Smooth muscle cell of bladder (primary cell): ENCODE results near the gene SERHL2. TPM values are rescaled to one million over a fixed set of nuclear protein-coding genes. Genes with fewer than 3 reads are reported as not detected.

Source experiments
- total RNA-seq: library from RNA; depleted of rRNA; stranded (reverse); fragments of >200 nt; gene quantifications from 2 replicates; pipeline ENCODE4 v1.2.3, GENCODE V29; 2014

SERHL2 gene, protein sequence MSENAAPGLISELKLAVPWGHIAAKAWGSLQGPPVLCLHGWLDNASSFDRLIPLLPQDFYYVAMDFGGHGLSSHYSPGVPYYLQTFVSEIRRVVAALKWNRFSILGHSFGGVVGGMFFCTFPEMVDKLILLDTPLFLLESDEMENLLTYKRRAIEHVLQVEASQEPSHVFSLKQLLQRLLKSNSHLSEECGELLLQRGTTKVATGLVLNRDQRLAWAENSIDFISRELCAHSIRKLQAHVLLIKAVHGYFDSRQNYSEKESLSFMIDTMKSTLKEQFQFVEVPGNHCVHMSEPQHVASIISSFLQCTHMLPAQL
- total RNA-seq: 2.9 and 4.4 TPM in 2 replicates

DNA sequence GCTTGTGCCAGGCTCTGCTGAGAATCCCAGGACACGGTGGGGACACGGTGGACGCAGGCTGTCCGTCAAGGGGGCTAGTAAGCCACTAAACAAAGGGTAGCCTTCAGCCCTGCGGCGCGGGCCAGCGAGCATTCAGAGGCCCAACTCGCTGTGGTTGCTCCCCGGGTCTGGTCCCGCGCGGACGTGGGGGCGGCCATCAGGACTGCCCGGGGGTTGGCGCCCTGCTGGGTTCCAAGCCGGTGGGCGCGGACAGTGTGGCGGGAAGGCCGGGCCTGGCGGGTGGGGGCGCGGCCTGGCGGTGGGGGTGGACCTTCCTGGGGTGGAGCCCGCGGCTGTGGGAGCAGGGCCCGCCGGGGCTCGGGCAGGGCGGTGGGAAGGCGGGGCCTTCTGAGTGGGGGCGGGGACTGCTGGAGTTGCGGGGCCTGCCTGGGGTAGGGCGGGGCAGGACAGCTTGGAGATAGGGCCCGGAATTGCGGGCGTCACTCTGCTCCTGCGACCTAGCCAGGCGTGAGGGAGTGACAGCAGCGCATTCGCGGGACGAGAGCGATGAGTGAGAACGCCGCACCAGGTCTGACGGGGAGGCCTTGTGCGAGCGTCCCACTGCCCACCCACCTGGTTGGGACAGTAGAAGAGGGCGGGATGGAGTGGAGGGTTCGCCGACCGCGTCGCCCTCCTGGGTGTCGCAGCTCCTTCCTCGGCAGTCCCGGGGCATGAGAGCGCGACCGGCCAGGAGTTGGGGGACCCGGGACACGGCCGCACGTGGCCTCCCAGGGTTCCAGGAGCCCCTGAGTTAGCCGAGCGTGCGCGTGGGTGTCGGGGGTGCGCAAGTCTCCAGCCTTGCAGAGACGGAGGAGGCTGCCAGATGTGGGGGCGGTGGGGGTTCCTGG lies at the start of gene SERHL2:
Gene SERHL2, plus strand, starts transcription at position 482 of the 887 bp plus-strand sequence. Its CDS starts 65 bp downstream, at position 547.

DNA sequence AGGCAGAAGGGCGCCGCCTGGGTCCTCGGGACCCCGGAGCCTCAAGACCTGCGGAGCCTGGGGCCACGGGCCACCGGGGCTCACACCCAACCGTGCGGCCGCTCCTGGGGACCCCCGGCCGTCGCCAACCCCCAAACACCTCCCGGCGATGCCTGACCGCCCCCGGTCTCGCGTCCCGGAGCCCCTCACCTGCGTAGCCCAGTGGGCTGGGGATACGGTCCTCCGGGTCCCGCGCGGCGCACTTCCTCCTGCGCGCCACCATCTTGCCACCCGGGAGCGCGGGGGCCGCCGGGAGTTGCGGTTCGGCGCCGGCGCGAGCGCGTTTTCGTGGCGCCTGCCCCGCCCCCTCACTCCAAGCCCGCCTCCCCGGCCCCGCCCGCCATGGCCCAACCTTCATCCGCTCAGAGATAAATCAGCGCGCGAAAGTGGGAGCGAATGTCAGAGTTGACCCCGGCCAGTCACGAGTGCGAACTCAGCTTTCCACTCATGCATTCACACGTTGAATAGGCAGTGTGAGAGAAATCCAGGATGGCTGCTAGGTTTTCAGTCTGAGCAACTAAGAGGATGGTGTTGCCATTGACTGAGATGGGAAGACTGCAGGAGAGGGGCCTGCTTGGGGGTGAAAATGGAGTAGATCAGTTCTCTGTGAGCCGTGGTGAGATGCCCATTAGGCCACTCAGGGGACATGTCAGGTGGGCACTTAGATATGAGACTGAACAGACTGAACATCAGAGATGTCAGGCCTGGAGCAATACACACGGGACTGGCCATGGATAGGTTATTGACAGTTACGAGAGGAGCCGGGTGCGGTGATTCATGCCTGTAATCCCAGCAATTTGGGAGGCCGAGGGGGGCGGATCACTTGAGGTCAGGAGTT lies 34.0 kb upstream of the SERHL2 start, which contains the start of gene RRP7A:
Gene RRP7A, minus strand, starts transcription at position 272 of the 877 bp plus-strand sequence. Its CDS starts 10 bp downstream, at position 262.

DNA sequence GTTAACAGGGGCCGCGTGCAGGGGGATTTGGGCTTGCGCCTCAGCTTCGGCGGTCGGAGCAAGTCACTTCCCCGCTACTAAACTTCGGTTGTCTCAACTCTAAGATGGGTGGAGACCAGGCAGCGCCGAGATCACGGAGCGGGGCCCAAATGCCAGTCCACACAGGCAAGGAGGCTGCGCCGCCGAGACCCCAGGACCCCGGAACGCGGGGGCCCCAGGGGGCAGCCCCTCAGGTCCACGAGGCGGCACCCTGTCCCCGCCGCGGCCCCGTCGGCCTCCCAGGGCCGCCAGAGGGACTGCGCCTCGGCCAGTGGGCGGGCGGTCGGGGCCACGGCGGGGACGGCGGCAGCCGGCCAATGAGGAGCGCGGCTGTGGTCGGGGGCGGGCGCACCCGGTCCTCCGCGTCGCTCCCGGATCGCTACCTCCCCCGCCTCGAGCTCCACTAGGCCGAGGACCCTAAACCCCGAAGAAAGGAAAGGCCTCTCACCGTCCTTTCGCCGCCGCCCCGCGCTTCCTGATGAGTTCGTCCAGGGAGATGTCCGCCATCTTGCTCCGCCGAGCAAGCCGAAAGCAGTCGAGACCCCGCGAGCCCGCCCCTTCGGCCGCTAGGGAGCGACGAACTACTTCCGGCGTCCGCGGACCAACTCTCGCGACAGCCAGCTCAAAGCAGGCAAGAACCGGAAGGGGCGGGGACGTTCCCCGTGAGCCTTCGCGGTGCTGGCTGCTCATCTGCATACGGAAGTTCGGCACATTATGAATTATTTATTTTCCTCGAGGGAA lies 60.7 kb downstream of the SERHL2 start, which contains the start of gene POLDIP3:
Gene POLDIP3, minus strand, starts transcription at position 572 of the 780 bp plus-strand sequence. Its CDS starts 26 bp downstream, at position 546.

Other genes with a start within 250 kb of the SERHL2 start
- gene NFAM1, start 121.6 kb upstream of the SERHL2 start, total RNA-seq: under 0.01 TPM in 1 of 2 replicates, not detected in the other
- gene RRP7A, start 34.2 kb upstream of the SERHL2 start, total RNA-seq: 20.6 and 23.5 TPM in 2 replicates
- gene POLDIP3, start 60.9 kb downstream of the SERHL2 start, total RNA-seq: 21.2 and 24.7 TPM in 2 replicates
- 0.28 and 0.37 TPM in 2 replicates for gene ATP5MGL, start 86.6 kb downstream of the SERHL2 start, total RNA-seq
- gene CYB5R3, start 95.4 kb downstream of the SERHL2 start, total RNA-seq: 37.5 and 45.6 TPM in 2 replicates
- 13.7 and 20.6 TPM in 2 replicates for gene A4GALT, start 166.9 kb downstream of the SERHL2 start, total RNA-seq